Adrenal gland (tissue), 12 donors: ENCODE results near the gene FOXI1. TPM values are rescaled to one million over a fixed set of nuclear protein-coding genes. Genes with fewer than 3 reads are reported as not detected.

Source experiments
- DNase-seq, 7 donors: peaks; one replicate each; pipeline ENCODE4 v3.0.0-alpha.2; 2019 to 2020
- H3K27ac ChIP-seq, 5 donors: fragments of 200-600 bp; sonication (generic) in 4 of 5; 1 replicate in 3 of 5; 2 replicates in 2 of 5; pipeline versions ENCODE4 v1.5.1 to v1.8.0; 2016 to 2020; ENCODE audit warnings: mild to moderate bottlenecking in 1 of 5
- H3K27me3 ChIP-seq: fragments of 200-600 bp; 2 replicates; pipeline ENCODE4 v1.8.0; 2021
- H3K36me3 ChIP-seq, 2 donors: fragments of 200-600 bp; replicated peaks in 1 of 2; 1 replicate in 1 of 2; 2 replicates in 1 of 2; pipeline versions ENCODE4 v1.5.1 to v1.8.0; 2018 to 2022
- H3K4me1 ChIP-seq, 2 donors: fragments of 200-600 bp; replicated peaks in 1 of 2; 1 replicate in 1 of 2; 2 replicates in 1 of 2; pipeline versions ENCODE4 v1.5.1 to v1.8.0; 2018 to 2021
- H3K4me3 ChIP-seq, 4 donors: fragments of 200-600 bp; sonication (generic) in 3 of 4; one replicate each; pipeline ENCODE4 v1.5.1; 2016 to 2018
- H3K9me3 ChIP-seq, 3 donors: fragments of 200-600 bp; sonication (generic) in 1 of 3; replicated peaks in 1 of 3; 1 replicate in 2 of 3; 2 replicates in 1 of 3; pipeline versions ENCODE4 v1.5.1 to v1.8.0; 2016 to 2021
- CTCF ChIP-seq, 6 experiments: fragments of 450-650 bp in 4 of 6; fragments of 200-600 bp in 2 of 6; sonication (generic) in 1 of 6; IDR thresholded peaks; 1 replicate in 5 of 6; 2 replicates in 1 of 6; pipeline versions ENCODE4 v1.5.1 to v1.8.0; 2016 to 2021; ENCODE audit warnings: antibody characterized with exemption in 6 of 6, mild to moderate bottlenecking in 2 of 6, moderate library complexity in 1 of 6
- POLR2A ChIP-seq, 2 donors: fragments of 450-650 bp; IDR thresholded peaks; one replicate each; pipeline ENCODE4 v1.6.1; 2017; ENCODE audit warnings: antibody characterized with exemption in 2 of 2, mild to moderate bottlenecking in 2 of 2, moderate library complexity in 1 of 2
- WGBS, 4 donors: extraction: QIAGEN DNeasy Blood & Tissue Kit in 2 of 4; methylation state at CpG; one replicate each; pipeline versions ENCODE4 v1.1.5 to v1.1.7; 2013 to 2017; 5-methylcytosine and 5-hydroxymethylcytosine counted together
- intact Hi-C, 2 donors: fragments of 100-400 bp; cut with DNase I; formaldehyde crosslinking; loops; one replicate each; pipeline versions ENCODE4 v1.14.1 to v1.15.0; 2022 to 2023
- polyA plus RNA-seq, 3 donors: library from polyadenylated mRNA; stranded (reverse); fragments of 200-250 nt in 2 of 3; fragments of 350-450 nt in 1 of 3; fragmentation: Illumina TruSeq in 1 of 3; extraction: RNeasy Lipid Tissue Mini Kit (QIAGEN cat#74804) in 1 of 3; gene quantifications; one replicate each; pipeline ENCODE4 v1.2.3, GENCODE V29; 2013 to 2014
- total RNA-seq, 9 donors: library from RNA; depleted of rRNA in 4 of 9; stranded (reverse); fragments of >200 nt in 4 of 9; fragments of 120-200 nt in 1 of 9; fragmentation: NEBNext Ultra II Directional in 1 of 9; extraction: Animal tissue kit (Norgen Biotek cat#: 25700) in 1 of 9; gene quantifications; one replicate each; pipeline versions ENCODE4 v1.1.0 to v1.2.4, GENCODE V29; 2013 to 2023
- donor health status: healthy with polysubstance abuse.
- donor health status: Bipolar disorder and iron deficiency.
- donor health status: DM: yes; HTN: yes; CAD: no.
- donor health status: DM: no; HTN: no; CAD: no.
- donor health status: DM: no; HTN: no; CAD: no.
- donor health status: DM: yes; HTN: yes; CAD: no.

Gene FOXI1
- total and polyA plus RNA-seq, 12 donors = not detected

- no peaks in the 10 kb centered on the region for H3K27me3 ChIP-seq
- no peak for DNase-seq
- H3K4me1 ChIP-seq = peaks cover 10 to 13% of the 10 kb centered on the region in 2 donors
- no peak overlapping the region for H3K4me3 ChIP-seq
- no peaks in the 10 kb centered on the region for H3K9me3 ChIP-seq
- intact Hi-C loops = no loop called here
- TF ChIP-seq POLR2A (IDR thresholded peaks at IDR 0.05) = no peak
- no peak for TF ChIP-seq CTCF (IDR thresholded peaks at IDR 0.05)
- H3K27ac ChIP-seq = no peak overlapping the region
- WGBS, 4 donors = 87 to 94% (median 92%) methylated on average over 12 of the region's 12 CpGs
- H3K36me3 ChIP-seq = no peaks in the 10 kb centered on the region
These were observed 41.5 kb downstream of the FOXI1 start for GRCh38 chr5:170147051-170147752.

DNA sequence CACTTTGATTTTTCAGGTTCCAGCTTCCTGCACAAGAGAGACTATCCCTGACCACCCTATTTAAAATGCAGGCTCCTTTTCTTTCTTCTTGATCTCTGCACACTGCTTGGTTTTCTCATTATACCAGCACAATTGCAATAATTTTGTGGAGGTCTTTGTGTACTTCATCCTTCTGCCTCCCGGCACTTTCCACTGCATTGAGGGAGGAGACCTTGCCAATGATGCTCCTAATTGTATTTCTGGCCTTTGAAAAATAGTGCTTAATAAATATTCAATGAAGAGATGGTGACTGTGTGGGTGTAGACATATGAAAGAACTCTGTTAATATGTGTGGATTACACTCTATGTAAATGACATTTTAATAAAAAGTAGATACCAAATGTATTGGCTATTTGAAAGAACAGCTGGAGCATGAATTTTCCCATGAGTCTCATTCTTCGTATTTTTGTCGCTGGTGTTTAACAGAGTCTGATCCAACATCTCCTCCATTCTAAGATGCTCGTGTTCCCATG is 42.1 kb downstream of the FOXI1 start:
- no peaks in the 10 kb centered on the region for H3K9me3 ChIP-seq
- no peaks in the 10 kb centered on the region for H3K27me3 ChIP-seq
- peaks cover 10 to 13% of the 10 kb centered on the region in 2 donors for H3K4me1 ChIP-seq
- H3K27ac ChIP-seq = no peak overlapping the region
- no peak for DNase-seq
- no peaks in the 10 kb centered on the region for H3K36me3 ChIP-seq
- 83 to 93% (median 90%) methylated on average over 4 of the region's 4 CpGs for WGBS, 4 donors
- intact Hi-C loops = no loop called here
- no peak for TF ChIP-seq POLR2A (IDR thresholded peaks at IDR 0.05)
- TF ChIP-seq CTCF (IDR thresholded peaks at IDR 0.05) = no peak
- no peak overlapping the region for H3K4me3 ChIP-seq

DNA sequence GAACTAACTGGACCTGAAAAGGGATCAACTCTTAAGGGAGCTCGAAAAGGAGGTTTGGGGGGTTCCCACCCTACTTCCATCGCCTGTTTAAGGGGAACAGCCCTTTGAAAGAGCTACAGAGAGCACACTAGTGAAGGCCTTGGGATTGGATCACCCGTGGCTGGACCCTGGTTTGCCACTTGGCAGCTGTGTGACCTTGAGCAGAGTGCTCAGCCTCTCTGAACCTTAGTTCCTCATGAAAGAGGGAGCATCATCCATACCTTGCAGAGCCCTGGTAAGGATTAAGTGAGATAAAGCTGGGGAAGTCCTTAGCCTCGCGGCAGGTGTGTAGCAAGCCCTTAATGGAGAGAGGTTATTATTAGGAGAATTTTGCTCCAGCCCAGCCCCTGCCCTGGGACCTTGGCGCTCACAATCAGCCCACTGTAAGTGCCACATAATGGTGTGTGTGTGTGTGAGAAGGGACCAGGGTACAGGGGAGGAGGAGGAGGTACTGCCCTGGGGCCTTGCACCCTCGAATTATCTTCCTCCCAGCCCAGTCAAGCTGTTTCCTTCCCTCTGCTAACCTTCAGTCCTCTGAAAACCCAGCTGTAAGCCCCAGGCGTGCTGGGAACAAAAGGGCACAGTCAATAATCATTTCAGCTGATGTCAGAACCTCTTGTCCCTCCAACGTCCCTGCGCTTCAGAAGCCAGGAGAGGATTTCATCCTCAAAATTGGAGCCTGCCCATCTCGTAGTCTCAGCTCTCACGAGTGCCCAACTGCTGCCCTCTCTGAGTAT is 42.9 kb downstream of the FOXI1 start:
- DNase-seq = no peak
- TF ChIP-seq POLR2A (IDR thresholded peaks at IDR 0.05) = no peak
- no peak for TF ChIP-seq CTCF (IDR thresholded peaks at IDR 0.05)
- WGBS, 4 donors = 74 to 79% (median 75%) methylated on average over 12 of the region's 12 CpGs
- Histone ChIP-seq H3K4me1 (peaks cover 10 to 13% of the 10 kb centered on the region in 2 donors), H3K4me3 (no peak overlapping the region), H3K27ac (no peak overlapping the region), H3K27me3 (no peaks in the 10 kb centered on the region), H3K36me3 (no peaks in the 10 kb centered on the region), H3K9me3 (no peaks in the 10 kb centered on the region)
- intact Hi-C loops = no loop called here

DNA sequence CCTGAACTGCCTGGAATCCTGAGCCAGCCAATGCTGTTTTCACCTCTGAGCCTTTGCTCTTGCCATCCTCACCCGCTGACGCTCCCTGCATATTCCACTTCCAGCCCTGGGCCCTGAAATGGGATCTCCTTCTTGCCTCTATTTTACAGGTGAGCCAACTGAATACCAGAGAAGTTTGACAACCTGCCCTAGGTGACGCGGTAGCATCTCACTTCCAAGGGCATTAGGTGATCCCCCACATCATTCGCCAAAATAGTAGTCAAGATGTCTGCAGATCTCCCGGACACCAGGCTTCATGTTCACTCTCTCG is 43.5 kb downstream of the FOXI1 start:
- Histone ChIP-seq H3K36me3 (no peaks in the 10 kb centered on the region), H3K4me1 (peaks cover 10 to 13% of the 10 kb centered on the region in 2 donors), H3K27ac (no peak overlapping the region), H3K9me3 (no peaks in the 10 kb centered on the region), H3K27me3 (no peaks in the 10 kb centered on the region), H3K4me3 (no peak overlapping the region)
- intact Hi-C loops = no loop called here
- 91 to 99% (median 96%) methylated on average over 7 of the region's 7 CpGs for WGBS, 4 donors
- DNase-seq = no peak
- TF ChIP-seq POLR2A (IDR thresholded peaks at IDR 0.05) (no peak), CTCF (IDR thresholded peaks at IDR 0.05) (no peak)
